Kidney (tissue), 14 donors: Measurements from ENCODE around the gene TCTA. TPM values are rescaled to one million over a fixed set of nuclear protein-coding genes. Genes with fewer than 3 reads are reported as not detected.

Experiments
- DNase-seq, 5 donors: peaks; one replicate each; pipeline ENCODE4 v3.0.0-alpha.2; 2013 to 2020
- FAIRE-seq: peaks from 2 replicates; lab custom pipeline; 2012; peaks lifted over from hg19 to GRCh38; lab: Jason Lieb, UNC
- H3K27ac ChIP-seq, 2 donors: one replicate each; pipeline ENCODE4 v1.7.0; 2013; ENCODE audit warnings: low read depth in 2 of 2, low read length in 2 of 2, inconsistent platforms in 1 of 2
- H3K27me3 ChIP-seq: one replicate; pipeline ENCODE4 v1.7.1; 2013; ENCODE audit warnings: low read length, inconsistent platforms; ENCODE audit not compliant: control insufficient read depth, insufficient read depth
- H3K36me3 ChIP-seq, 3 donors: one replicate each; pipeline versions ENCODE4 v1.7.0 to v1.7.1; 2013; ENCODE audit warnings: low read length in 3 of 3, control low read depth in 1 of 3, inconsistent platforms in 1 of 3; ENCODE audit not compliant: insufficient read depth in 3 of 3, control insufficient read depth in 2 of 3
- H3K4me1 ChIP-seq, 3 donors: one replicate each; pipeline versions ENCODE4 v1.7.0 to v1.7.1; 2013; ENCODE audit warnings: low read length in 3 of 3, inconsistent platforms in 1 of 3, low read depth in 1 of 3; ENCODE audit not compliant: control insufficient read depth in 2 of 3, insufficient read depth in 2 of 3
- H3K4me3 ChIP-seq, 3 donors: one replicate each; pipeline versions ENCODE4 v1.7.0 to v1.8.1; 2013; ENCODE audit warnings: low read length in 3 of 3, control low read depth in 1 of 3, inconsistent platforms in 1 of 3
- H3K9ac ChIP-seq, 3 donors: one replicate each; pipeline versions ENCODE4 v1.7.0 to v1.7.1; 2013; ENCODE audit warnings: low read length in 3 of 3, control low read depth in 1 of 3, inconsistent platforms in 1 of 3
- H3K9me3 ChIP-seq, 3 donors: one replicate each; pipeline versions ENCODE4 v1.7.0 to v1.7.1; 2013; ENCODE audit warnings: low read length in 3 of 3, control low read depth in 1 of 3, inconsistent platforms in 1 of 3; ENCODE audit not compliant: control insufficient read depth in 2 of 3, insufficient read depth in 1 of 3
- intact Hi-C: fragments of 100-400 bp; cut with DNase I; formaldehyde crosslinking; loops from one replicate; pipeline ENCODE4 v1.11.1; 2022
- polyA plus RNA-seq: library from polyadenylated mRNA; stranded (reverse); fragments of 350-450 nt; fragmentation: Illumina TruSeq; extraction: RNeasy Lipid Tissue Mini Kit (QIAGEN cat#74804); gene quantifications from one replicate; pipeline ENCODE4 v1.2.3, GENCODE V29; 2014; ENCODE audit warnings: low read depth, low replicate concordance; ENCODE audit not compliant: insufficient read depth
- total RNA-seq: library from RNA; stranded (reverse); fragmentation: NEBNext Ultra II Directional; extraction: Animal tissue kit (Norgen Biotek cat#: 25700); gene quantifications from one replicate; pipeline ENCODE4 v1.2.1, GENCODE V29; 2021
- TF ChIP-seq, protein P1 (sequence below): IDR thresholded peaks from 3 replicates; pipeline ENCODE4 v1.5.1; 2012; ENCODE audit warnings: mild to moderate bottlenecking, moderate library complexity, borderline replicate concordance; ENCODE audit not compliant: insufficient read depth; ENCODE audit errors: extremely low read depth
- donor health status: control.
- donor health status: control.
- donor health status: control.
- donor health status: control.
- donor health status: control.
- donor health status: DM: yes; HTN: yes; CAD: no.
- donor health status: Normal renal cell carcinoma (clear cell type).

TCTA gene
- total and polyA plus RNA-seq, 2 donors from 2014 or later = 76.7 to 83.2 TPM

DNA sequence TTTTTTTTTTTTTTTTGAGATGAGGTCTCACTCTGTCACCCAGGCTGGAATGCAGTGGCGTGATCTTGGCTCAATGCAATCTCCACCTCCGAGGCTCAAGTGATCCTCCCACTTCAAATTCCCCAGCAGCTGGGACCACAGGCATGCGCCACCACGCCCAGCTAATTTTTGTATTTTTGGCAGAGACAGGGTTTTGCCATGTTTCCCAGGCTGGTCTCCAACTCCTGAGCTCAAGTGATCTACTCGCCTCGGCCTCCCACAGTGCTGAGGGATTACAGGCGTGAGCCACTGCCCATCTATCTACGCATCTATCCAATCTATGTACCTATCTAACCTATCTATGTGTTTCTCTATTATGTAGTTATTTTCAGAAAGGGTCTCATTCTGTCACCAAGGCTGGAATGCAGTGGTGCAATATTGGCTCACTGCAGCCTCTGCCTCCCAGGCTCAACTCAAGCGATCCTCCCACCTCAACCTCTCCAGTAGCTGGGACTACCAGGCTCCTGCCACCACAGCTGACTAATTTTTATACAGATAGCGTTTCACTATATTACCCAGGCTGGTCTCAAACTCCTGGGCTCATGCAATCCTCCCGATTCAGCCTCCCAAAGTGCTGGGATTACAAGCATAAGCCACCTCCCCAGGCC lies 33.9 kb upstream of the TCTA start:
- Histone ChIP-seq H3K27ac (no peak overlapping the region), H3K4me1 (no peaks in the 10 kb centered on the region), H3K36me3 (peaks cover 3 to 5% (median 5%) of the 10 kb centered on the region in 3 donors), H3K27me3 (no peaks in the 10 kb centered on the region), H3K9me3 (no peaks in the 10 kb centered on the region), H3K9ac (no peak overlapping the region), H3K4me3 (no peak overlapping the region)
- TF ChIP-seq, protein P1, sequence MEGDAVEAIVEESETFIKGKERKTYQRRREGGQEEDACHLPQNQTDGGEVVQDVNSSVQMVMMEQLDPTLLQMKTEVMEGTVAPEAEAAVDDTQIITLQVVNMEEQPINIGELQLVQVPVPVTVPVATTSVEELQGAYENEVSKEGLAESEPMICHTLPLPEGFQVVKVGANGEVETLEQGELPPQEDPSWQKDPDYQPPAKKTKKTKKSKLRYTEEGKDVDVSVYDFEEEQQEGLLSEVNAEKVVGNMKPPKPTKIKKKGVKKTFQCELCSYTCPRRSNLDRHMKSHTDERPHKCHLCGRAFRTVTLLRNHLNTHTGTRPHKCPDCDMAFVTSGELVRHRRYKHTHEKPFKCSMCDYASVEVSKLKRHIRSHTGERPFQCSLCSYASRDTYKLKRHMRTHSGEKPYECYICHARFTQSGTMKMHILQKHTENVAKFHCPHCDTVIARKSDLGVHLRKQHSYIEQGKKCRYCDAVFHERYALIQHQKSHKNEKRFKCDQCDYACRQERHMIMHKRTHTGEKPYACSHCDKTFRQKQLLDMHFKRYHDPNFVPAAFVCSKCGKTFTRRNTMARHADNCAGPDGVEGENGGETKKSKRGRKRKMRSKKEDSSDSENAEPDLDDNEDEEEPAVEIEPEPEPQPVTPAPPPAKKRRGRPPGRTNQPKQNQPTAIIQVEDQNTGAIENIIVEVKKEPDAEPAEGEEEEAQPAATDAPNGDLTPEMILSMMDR = no peak
- peak in 1 of 5 donors; percentile 66 for DNase-seq
- FAIRE-seq = no peak
- intact Hi-C loops = no loop called here

DNA sequence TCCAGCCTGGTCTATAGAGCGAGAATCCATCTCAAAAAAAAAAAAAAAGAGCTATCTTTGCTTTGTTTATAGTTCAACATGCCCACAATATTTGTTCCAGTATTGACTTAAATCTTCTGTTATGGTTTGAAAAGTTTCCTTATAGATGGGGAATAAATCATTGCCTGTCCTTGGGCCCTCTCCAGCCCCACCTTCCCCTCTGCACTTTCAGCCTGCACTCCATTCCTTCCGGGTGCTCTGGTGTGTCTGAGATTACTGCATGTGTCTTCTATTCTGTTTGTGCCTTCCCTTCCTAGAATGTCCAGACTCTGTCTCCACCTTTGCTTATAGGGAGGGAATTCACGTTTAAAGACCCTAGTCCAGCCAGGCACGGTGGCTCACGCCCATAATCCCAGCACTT lies 28.8 kb upstream of the TCTA start:
- intact Hi-C loops = no loop called here
- DNase-seq = no peak

DNA sequence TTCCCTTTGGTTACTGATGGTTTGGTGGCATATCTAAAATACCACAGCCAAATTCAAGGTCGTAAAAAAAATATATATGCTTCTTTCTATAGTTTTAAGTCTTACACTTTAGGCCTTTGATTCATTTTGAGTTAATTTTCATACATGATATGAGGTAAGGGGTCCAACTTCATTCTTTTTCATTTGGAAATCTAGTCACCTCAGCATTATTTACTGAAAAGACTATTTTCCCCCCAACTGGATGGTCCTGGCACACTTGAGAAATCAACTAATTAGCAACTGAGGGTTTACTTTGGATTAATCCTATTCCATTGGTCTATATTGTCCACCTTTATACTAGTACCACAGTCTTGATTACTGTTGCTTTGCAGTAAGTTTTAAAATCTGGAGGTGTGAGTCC lies 26.6 kb upstream of the TCTA start:
- H3K4me1 ChIP-seq = peaks cover 0 to 4% (median 2%) of the 10 kb centered on the region in 3 donors

More for the DNA sequence above, 28.8 kb upstream of the TCTA start:
- Histone ChIP-seq H3K4me1 (peaks cover 0 to 4% (median 2%) of the 10 kb centered on the region in 3 donors), H3K4me3 (no peak overlapping the region), H3K27me3 (no peaks in the 10 kb centered on the region), H3K9me3 (no peaks in the 10 kb centered on the region), H3K9ac (no peak overlapping the region), H3K36me3 (no peaks in the 10 kb centered on the region), H3K27ac (no peak overlapping the region)
- FAIRE-seq = no peak
- TF ChIP-seq, protein P1 = no peak

More for the DNA sequence above, 26.6 kb upstream of the TCTA start:
- Histone ChIP-seq H3K9me3 (no peaks in the 10 kb centered on the region), H3K4me3 (no peak overlapping the region), H3K36me3 (no peaks in the 10 kb centered on the region), H3K9ac (no peak overlapping the region), H3K27ac (no peak overlapping the region), H3K27me3 (no peaks in the 10 kb centered on the region)
- DNase-seq = no peak
- no peak for FAIRE-seq
- TF ChIP-seq, protein P1 = no peak
- intact Hi-C loops = no loop called here
